ENCODE results near the gene MCUR1. TPM values are rescaled to one million over a fixed set of nuclear protein-coding genes. Genes with fewer than 3 reads are reported as not detected.

Gene MCUR1
- total RNA-seq, 1 experiment from 2014 or later, result 35.4 TPM

GRCh38 chr6:13800615-13801014, 13.7 kb downstream of the MCUR1 start:
- H3K27ac Mint-ChIP-seq, result no peak overlapping the region
- Histone ChIP-seq H3K14ac (ENCODE audit: insufficient read depth, low read length) (no peak overlapping the region), H3K56ac (ENCODE audit: insufficient read length, low read depth, low read length) (no peak overlapping the region), H3K27me3 (ENCODE audit: insufficient read depth, low read length) (no peaks in the 10 kb centered on the region), H3K79me2 (ENCODE audit: insufficient read depth, low read length) (no peaks in the 10 kb centered on the region), H2AFZ (ENCODE audit: low read length) (no peak overlapping the region), H3K4me1 (ENCODE audit: insufficient read depth, low read length) (no peaks in the 10 kb centered on the region), H3K9ac (ENCODE audit: extremely low read depth, insufficient read length, low read length) (no peak overlapping the region), H3K23ac (ENCODE audit: insufficient read length, low read depth, low read length) (no peak overlapping the region), H2BK5ac (ENCODE audit: insufficient read length, low read length) (no peak overlapping the region), H3K9me3 (ENCODE audit: control insufficient read depth, low read depth, low read length) (no peaks in the 10 kb centered on the region), H4K20me1 (ENCODE audit: control insufficient read depth, insufficient read depth, insufficient read length) (no peaks in the 10 kb centered on the region), H2BK15ac (ENCODE audit: low read depth, low read length) (no peak overlapping the region), H2BK120ac (ENCODE audit: low read depth, low read length, poor library complexity, severe bottlenecking) (no peak overlapping the region), H3K4me2 (ENCODE audit: insufficient read depth, insufficient read length, low read length) (no peak overlapping the region), H3K27ac (ENCODE audit: insufficient read length, low read depth, low read length) (no peak overlapping the region), H2AK5ac (ENCODE audit: insufficient read length, low read length) (no peak overlapping the region), H4K8ac (replicated peaks; ENCODE audit: insufficient read length, low read depth, low read length) (no peak overlapping the region), H2BK20ac (ENCODE audit: low read depth, low read length, poor library complexity, severe bottlenecking) (no peak overlapping the region), H3K18ac (ENCODE audit: insufficient read length, low read depth, low read length) (no peak overlapping the region), H3K23me2 (ENCODE audit: insufficient read length, low read depth, low read length, poor library complexity, severe bottlenecking) (no peaks in the 10 kb centered on the region), H3T11ph (ENCODE audit: low read length) (no peak overlapping the region), H3K79me1 (ENCODE audit: insufficient read depth, low read depth, low read length, poor library complexity, severe bottlenecking) (no peaks in the 10 kb centered on the region), H2BK12ac (ENCODE audit: insufficient read length, low read depth, low read length) (no peak overlapping the region), H4K91ac (ENCODE audit: insufficient read length, low read depth, low read length) (no peak overlapping the region), H4K5ac (ENCODE audit: insufficient read length, low read depth, low read length) (no peak overlapping the region), H3K4ac (ENCODE audit: low read depth, low read length) (no peak overlapping the region)
- no peak overlapping the region for H3K4me3 Mint-ChIP-seq
- WGBS (ENCODE audit: extremely low coverage, insufficient read length, low lambda C conversion rate), result no CpG with 5 or more reads among the region's 3 CpGs
- H3K36me3 Mint-ChIP-seq (ENCODE audit: insufficient read depth in 1 of 3, low read depth in 3 of 3), result peaks cover 4 to 60% (median 46%) of the 10 kb centered on the region in 3 experiments; a peak in 6 of 7 replicates
- no peak for TF ChIP-seq CTCF (conservative IDR thresholded peaks at IDR 0.05)
- no peak for DNase-seq
- H3K27me3 Mint-ChIP-seq (ENCODE audit: low read depth), result no peaks in the 10 kb centered on the region
- H3K4me1 Mint-ChIP-seq, result no peaks in the 10 kb centered on the region
- H3K9me3 Mint-ChIP-seq, result no peaks in the 10 kb centered on the region
